ENCODE measurements around the gene SLC26A6. TPM values are rescaled to one million over a fixed set of nuclear protein-coding genes. Genes with fewer than 3 reads are reported as not detected.

The SLC26A6 gene
- total and polyA plus RNA-seq, 2 of the 13 experiments (the other 11 are each of a cell fraction or from before 2014, with no cell fraction given), result 40.7 to 184 TPM

GRCh38 chr3:48663489-48664312, 28.4 kb upstream of the SLC26A6 start (continued):
- no peak for TF ChIP-seq DMTF1 (CRISPR knock-in tag; IDR thresholded peaks at IDR 0.05)
- TF ChIP-seq CEBPB (IDR thresholded peaks at IDR 0.05; ENCODE audit: borderline replicate concordance, low read depth, low read length), result no peak; the same call in 1 of the 2 replicates
- peak; percentile 61; the same call in 1 of the 2 replicates for TF ChIP-seq SOX13 (IDR thresholded peaks at IDR 0.05)
- TF ChIP-seq SOX13 (CRISPR knock-in tag; conservative IDR thresholded peaks at IDR 0.05 in 1 of 2, IDR thresholded peaks at IDR 0.05 in 1 of 2), result peak; percentile 32 to 90; a peak in 2 of 4 replicates
- no peak for TF ChIP-seq TOE1 (CRISPR knock-in tag; IDR thresholded peaks at IDR 0.05)
- no peak for TF ChIP-seq NCOA5 (CRISPR knock-in tag; IDR thresholded peaks at IDR 0.05)
- no peak for TF ChIP-seq SRSF9 (IDR thresholded peaks at IDR 0.05; ENCODE audit: borderline replicate concordance, insufficient read depth, low read depth, low read length, poor library complexity, severe bottlenecking)
- no peak for TF ChIP-seq ZSCAN25 (CRISPR knock-in tag; IDR thresholded peaks at IDR 0.05)
- no peak for TF ChIP-seq SYNCRIP (IDR thresholded peaks at IDR 0.05; ENCODE audit: insufficient read depth, low read depth, low read length)
- peak; percentile 87 for TF ChIP-seq SPEN (CRISPR knock-in tag; IDR thresholded peaks at IDR 0.05; ENCODE audit: low read depth)
- no peak for TF ChIP-seq RBAK (CRISPR knock-in tag; IDR thresholded peaks at IDR 0.05)
- peak; percentile 30; the same call in 1 of the 2 replicates for TF ChIP-seq TGIF2 (CRISPR knock-in tag; IDR thresholded peaks at IDR 0.05)
- TF ChIP-seq, protein P1, sequence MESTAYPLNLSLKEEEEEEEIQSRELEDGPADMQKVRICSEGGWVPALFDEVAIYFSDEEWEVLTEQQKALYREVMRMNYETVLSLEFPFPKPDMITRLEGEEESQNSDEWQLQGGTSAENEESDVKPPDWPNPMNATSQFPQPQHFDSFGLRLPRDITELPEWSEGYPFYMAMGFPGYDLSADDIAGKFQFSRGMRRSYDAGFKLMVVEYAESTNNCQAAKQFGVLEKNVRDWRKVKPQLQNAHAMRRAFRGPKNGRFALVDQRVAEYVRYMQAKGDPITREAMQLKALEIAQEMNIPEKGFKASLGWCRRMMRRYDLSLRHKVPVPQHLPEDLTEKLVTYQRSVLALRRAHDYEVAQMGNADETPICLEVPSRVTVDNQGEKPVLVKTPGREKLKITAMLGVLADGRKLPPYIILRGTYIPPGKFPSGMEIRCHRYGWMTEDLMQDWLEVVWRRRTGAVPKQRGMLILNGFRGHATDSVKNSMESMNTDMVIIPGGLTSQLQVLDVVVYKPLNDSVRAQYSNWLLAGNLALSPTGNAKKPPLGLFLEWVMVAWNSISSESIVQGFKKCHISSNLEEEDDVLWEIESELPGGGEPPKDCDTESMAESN (CRISPR knock-in tag; conservative IDR thresholded peaks at IDR 0.05), result peak; percentile 74; the same call in 1 of the 2 replicates
- TF ChIP-seq MAZ (IDR thresholded peaks at IDR 0.05; ENCODE audit: borderline replicate concordance, low read depth, low read length), result peak; percentile 68; the same call in 1 of the 2 replicates
- peak; percentile 80 for TF ChIP-seq MAZ (CRISPR knock-in tag; IDR thresholded peaks at IDR 0.05; ENCODE audit: low read depth)
- no peak; the same call in 1 of the 2 replicates for TF ChIP-seq ESRRA (CRISPR knock-in tag; IDR thresholded peaks at IDR 0.05; ENCODE audit: low read depth)
- peak; percentile 54 for TF ChIP-seq YY1 (IDR thresholded peaks at IDR 0.05; ENCODE audit: insufficient read depth, insufficient replicate concordance, low read depth, low read length)
- no peak for TF ChIP-seq NFE2L1 (CRISPR knock-in tag; IDR thresholded peaks at IDR 0.05; ENCODE audit: borderline replicate concordance)
- TF ChIP-seq RFXAP (CRISPR knock-in tag; IDR thresholded peaks at IDR 0.05; ENCODE audit: borderline replicate concordance), result peak; percentile 94
- TF ChIP-seq ZNF556 (CRISPR knock-in tag; IDR thresholded peaks at IDR 0.05; ENCODE audit: borderline replicate concordance), result no peak
- peak; percentile 75 for TF ChIP-seq BORCS8-MEF2B (CRISPR knock-in tag; IDR thresholded peaks at IDR 0.05)
- TF ChIP-seq REL (CRISPR knock-in tag; conservative IDR thresholded peaks at IDR 0.05), result peak; percentile 64; the same call in 1 of the 2 replicates
- peak; percentile 24; the same call in 1 of the 2 replicates for TF ChIP-seq HOXD1 (CRISPR knock-in tag; IDR thresholded peaks at IDR 0.05)
- TF ChIP-seq ZNF772 (CRISPR knock-in tag; IDR thresholded peaks at IDR 0.05), result peak; percentile 81
- no peak for TF ChIP-seq ZSCAN22 (CRISPR knock-in tag; IDR thresholded peaks at IDR 0.05)
- 0 out of 2 replicates have a peak, but pooled peaks have one; percentile 24 for TF ChIP-seq ZNF224 (CRISPR knock-in tag; IDR thresholded peaks at IDR 0.05)
- TF ChIP-seq DNMT1 (CRISPR knock-in tag; IDR thresholded peaks at IDR 0.05), result no peak

Measured in HepG2 (cell line).